K562 (cell line): ENCODE data around the gene KCNE1. TPM values are rescaled to one million over a fixed set of nuclear protein-coding genes. Genes with fewer than 3 reads are reported as not detected.
"Not testable (repeated sequence)": the region's sequence is repeated elsewhere in the genome, so short reads cannot be mapped to it uniquely, and the experiment has no call there.

ENCODE experiments used
- ATAC-seq: fragments of 200-7000 bp; cut with Tn5 transposase; 3 replicates; pipeline ENCODE4 v1.9.1; 2020; ENCODE audit warnings: moderate library complexity
- BruUV-seq: library from RNA; stranded (reverse); fragments of 400-500 nt; replicated peaks from 2 replicates; lab custom pipeline; 2021; lab: Mats Ljungman, UMichigan
- CTCF ChIA-PET: fragments of 300-600 bp; formaldehyde crosslinking; extraction: SDS; loops from one replicate; lab custom pipeline; 2021; ENCODE audit warnings: low intra/inter-chr PET ratio; lab: Yijun Ruan, JAX
- POLR2A ChIA-PET: fragments of 300-600, 350-650 bp; sonication (Branson Sonifier 250); formaldehyde crosslinking; extraction: SDS; loops from one replicate; lab custom pipeline; 2021; ENCODE audit warnings: antibody characterized with exemption, inconsistent platforms; lab: Yijun Ruan, JAX
- DNase-seq, 4 experiments: peaks; one replicate each; pipeline versions ENCODE4 v3.0.0 to v3.0.0-alpha.2; 2011 to 2018; ENCODE audit warnings: low spot score in 3 of 4, mixed read lengths in 3 of 4; ENCODE audit errors: extremely low read depth in 1 of 4
- FAIRE-seq: peaks from 2 replicates; lab custom pipeline; 2011; peaks lifted over from hg19 to GRCh38; lab: Jason Lieb, UNC
- H2AFZ ChIP-seq: 2 replicates; pipeline ENCODE4 v1.6.0; 2011; ENCODE audit warnings: low read depth, low read length, control low read depth, inconsistent platforms
- H3K27ac ChIP-seq: fragments of 200-600 bp; 3 replicates; pipeline ENCODE4 v1.8.0; 2011; ENCODE audit warnings: low read depth, mild to moderate bottlenecking, control low read depth, inconsistent platforms, low read length, moderate library complexity, mixed read lengths; ENCODE audit errors: extremely low read depth
- H3K27me3 ChIP-seq, 2 experiments: fragments of 300-600 bp in 1 of 2; 2 replicates in 1 of 2; 3 replicates in 1 of 2; pipeline versions ENCODE4 v1.6.0 to v1.8.0; 2011; ENCODE audit warnings: inconsistent platforms in 2 of 2, low read length in 2 of 2, mild to moderate bottlenecking in 1 of 2, mixed read lengths in 1 of 2, moderate library complexity in 1 of 2; ENCODE audit not compliant: control insufficient read depth in 2 of 2, insufficient read depth in 2 of 2
- H3K36me3 ChIP-seq: fragments of 300-600 bp; 3 replicates; pipeline ENCODE4 v1.8.0; 2011; ENCODE audit warnings: mild to moderate bottlenecking, low read length, inconsistent platforms; ENCODE audit not compliant: control insufficient read depth, insufficient read depth
- H3K4me1 ChIP-seq, 2 experiments: fragments of 200-600 bp in 1 of 2; replicated peaks in 1 of 2; 2 replicates in 1 of 2; 3 replicates in 1 of 2; pipeline versions ENCODE4 v1.5.1 to v1.8.0; 2011; ENCODE audit warnings: inconsistent platforms in 2 of 2, low read length in 2 of 2, mild to moderate bottlenecking in 1 of 2, mixed read lengths in 1 of 2, moderate library complexity in 1 of 2; ENCODE audit not compliant: control insufficient read depth in 2 of 2, insufficient read depth in 2 of 2
- H3K4me2 ChIP-seq: 2 replicates; pipeline ENCODE4 v1.6.1; 2011; ENCODE audit warnings: low read length, control low read depth, inconsistent platforms, mixed read lengths; ENCODE audit not compliant: insufficient read depth
- H3K4me3 ChIP-seq: fragments of 200-600 bp; sonication (generic), shearing (Covaris generic); 2 replicates; pipeline ENCODE4 v1.5.1; 2016; ENCODE audit warnings: control low read depth, inconsistent platforms
- H3K79me2 ChIP-seq: fragments of 200-600 bp; 3 replicates; pipeline ENCODE4 v1.8.0; 2011; ENCODE audit warnings: low read length, inconsistent platforms; ENCODE audit not compliant: control insufficient read depth, insufficient read depth
- H3K9ac ChIP-seq, 2 experiments: 2 replicates each; pipeline versions ENCODE4 v1.6.0 to v1.6.1; 2011; ENCODE audit warnings: low read depth in 2 of 2, low read length in 2 of 2, control low read depth in 1 of 2, inconsistent platforms in 1 of 2, mild to moderate bottlenecking in 1 of 2, mixed read lengths in 1 of 2; ENCODE audit not compliant: insufficient read depth in 1 of 2
- H3K9me1 ChIP-seq: one replicate; pipeline ENCODE4 v1.6.0; 2011; ENCODE audit warnings: inconsistent platforms, mild to moderate bottlenecking, low read length, moderate library complexity; ENCODE audit not compliant: control insufficient read depth, insufficient read depth
- H3K9me3 ChIP-seq: replicated peaks from 2 replicates; pipeline ENCODE4 v1.5.1; 2011; ENCODE audit warnings: low read depth, low read length, inconsistent platforms; ENCODE audit not compliant: control insufficient read depth, insufficient read depth
- H4K20me1 ChIP-seq: replicated peaks from 2 replicates; pipeline ENCODE4 v1.6.1; 2011; ENCODE audit warnings: low read length, inconsistent platforms, mixed read lengths; ENCODE audit not compliant: control insufficient read depth, insufficient read depth
- WGBS: fragments of 100-300 bp; shearing (Covaris generic); methylation state at CpG from one replicate; pipeline ENCODE4 v1.1.6; 2016; ENCODE audit warnings: low coverage, mixed read lengths; ENCODE audit not compliant: insufficient coverage; ENCODE audit errors: missing lambda C conversion rate; 5-methylcytosine and 5-hydroxymethylcytosine counted together
- in situ Hi-C: fragments of 300-500 bp; cut with MboI; formaldehyde crosslinking; loops from 4 replicates; pipeline ENCODE4 v1.15.0; 2018; ENCODE audit warnings: inconsistent platforms, mixed read lengths
- intact Hi-C: fragments of 100-400 bp; cut with micrococcal nuclease; formaldehyde crosslinking; loops from 2 replicates; pipeline ENCODE4 v1.14.2; 2022
- polyA plus RNA-seq, 8 experiments: library from polyadenylated mRNA; depleted of rRNA in 4 of 8; stranded (reverse) in 5 of 8; unstranded in 3 of 8; fragments of >200 nt; fragmentation: Nextera tagmentation in 2 of 8; fragmentation: Illumina TruSeq in 1 of 8; extraction: Ambion mirVana in 2 of 8; extraction: Trizol in 1 of 8; gene quantifications; 2 replicates each; pipeline versions ENCODE4 v1.2.1 to v1.2.3, GENCODE V29; 2011 to 2014; ENCODE audit warnings: inconsistent platforms in 1 of 8, missing spikeins in 1 of 8
- small RNA-seq: library from RNA; depleted of rRNA; stranded (forward); fragments of <200 nt; gene quantifications from one replicate; pipeline ENCODE3, GENCODE V24; 2014
- total RNA-seq, 7 experiments: library from RNA; depleted of rRNA in 6 of 7; stranded (reverse); fragments of >200 nt in 6 of 7; fragmentation: Illumina TruSeq in 2 of 7; extraction: Trizol in 2 of 7; gene quantifications; 2 replicates each; pipeline versions ENCODE4 v1.2.1 to v1.2.3, GENCODE V29; 2011 to 2021; ENCODE audit warnings: low replicate concordance in 1 of 7

Gene KCNE1
- total and polyA plus RNA-seq, 9 of the 15 experiments (the other 6 are each of a cell fraction or from before 2014, with no cell fraction given): 0.05 to 0.22 (median 0.11) TPM; not detected in 3

DNA sequence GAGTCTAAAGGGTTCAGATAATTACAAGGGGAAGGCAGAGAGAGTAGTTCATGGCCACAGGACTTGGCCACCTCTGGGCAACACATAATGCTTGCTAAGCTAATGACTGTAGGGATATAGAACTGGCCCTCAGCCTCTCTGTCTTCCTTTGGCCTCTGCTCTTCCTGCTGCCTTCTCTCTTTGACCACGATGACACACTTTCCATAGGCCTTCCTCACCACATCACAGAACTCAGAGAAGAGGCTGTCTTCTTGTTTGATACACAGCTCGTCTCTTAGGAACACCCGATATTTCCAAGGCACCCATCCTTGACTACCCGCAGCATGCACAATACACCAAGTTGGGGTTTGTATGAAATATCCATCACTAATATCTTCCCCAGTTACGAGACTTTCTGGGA lies 111.5 kb downstream of the KCNE1 start:
- H3K4me2 ChIP-seq, H3K4me1 ChIP-seq, H3K4me3 ChIP-seq, H3K9ac ChIP-seq, H3K36me3 ChIP-seq, H3K9me1 ChIP-seq, ATAC-seq, FAIRE-seq, H3K79me2 ChIP-seq, H3K9me3 ChIP-seq, BruUV-seq, intact Hi-C loops, H2AFZ ChIP-seq, CTCF ChIA-PET, H3K27me3 ChIP-seq, POLR2A ChIA-PET, H4K20me1 ChIP-seq, H3K27ac ChIP-seq, DNase-seq, in situ Hi-C loops: not testable (repeated sequence)
- no CpG with 5 or more reads among the region's 5 CpGs for WGBS

Small RNA genes within 50 kb of the gene (small RNA-seq; reads per million reads assigned to genes)
- not detected for gene RF00614

Other genes with a start within 250 kb of the KCNE1 start
- gene KCNE2, start 148.2 kb downstream of the KCNE1 start, total RNA-seq (2014; rRNA removed): not detected in 2 replicates
- gene KCNE2, start 148.2 kb downstream of the KCNE1 start, total RNA-seq (2014; rRNA removed; fragmentation: Illumina TruSeq; extraction: Trizol): not detected in 2 replicates
- gene KCNE2, start 148.2 kb downstream of the KCNE1 start, total RNA-seq (2015; rRNA removed; fragmentation: Illumina TruSeq; extraction: Trizol): not detected in 2 replicates
- not detected in 2 replicates for gene KCNE2, start 148.2 kb downstream of the KCNE1 start, total RNA-seq (2021)
- not detected in 2 replicates for gene KCNE2, start 148.2 kb downstream of the KCNE1 start, polyA plus RNA-seq (2011; rRNA removed)
- gene KCNE2, start 148.2 kb downstream of the KCNE1 start, polyA plus RNA-seq (2014; fragmentation: Illumina TruSeq; extraction: Trizol): not detected in 2 replicates
- not detected for gene KCNE2, start 148.2 kb downstream of the KCNE1 start, polyA plus RNA-seq (2014; fragmentation: Nextera tagmentation; extraction: Ambion mirVana)
- not detected in 2 replicates for gene KCNE2, start 148.2 kb downstream of the KCNE1 start, polyA plus RNA-seq (2014; rRNA removed)
- 11.9 and 39.6 TPM in 2 replicates for gene SMIM11, start 136.7 kb downstream of the KCNE1 start, total RNA-seq (2014; rRNA removed)
- 17.7 and 28.5 TPM in 2 replicates for gene SMIM11, start 136.7 kb downstream of the KCNE1 start, total RNA-seq (2014; rRNA removed; fragmentation: Illumina TruSeq; extraction: Trizol)
- gene SMIM11, start 136.7 kb downstream of the KCNE1 start, total RNA-seq (2015; rRNA removed; fragmentation: Illumina TruSeq; extraction: Trizol): 12.2 and 14.1 TPM in 2 replicates
- gene SMIM11, start 136.7 kb downstream of the KCNE1 start, total RNA-seq (2021): 3.9 and 29.5 TPM in 2 replicates
- gene SMIM11, start 136.7 kb downstream of the KCNE1 start, polyA plus RNA-seq (2011; rRNA removed): 6.1 and 9.2 TPM in 2 replicates
- gene SMIM11, start 136.7 kb downstream of the KCNE1 start, polyA plus RNA-seq (2014; fragmentation: Illumina TruSeq; extraction: Trizol): 39.8 and 42.6 TPM in 2 replicates
- gene SMIM11, start 136.7 kb downstream of the KCNE1 start, polyA plus RNA-seq (2014; fragmentation: Nextera tagmentation; extraction: Ambion mirVana): 100 to 1,000 TPM in 1 of 2 experiments, 10 to 100 TPM in 1; 86.3 to 113 TPM
- gene SMIM11, start 136.7 kb downstream of the KCNE1 start, polyA plus RNA-seq (2014; rRNA removed): 25.5 and 50.4 TPM in 2 replicates
- not detected in 2 replicates for gene SMIM34, start 88.3 kb downstream of the KCNE1 start, total RNA-seq (2014; rRNA removed)
- gene SMIM34, start 88.3 kb downstream of the KCNE1 start, total RNA-seq (2014; rRNA removed; fragmentation: Illumina TruSeq; extraction: Trizol): not detected in 2 replicates
- not detected in 2 replicates for gene SMIM34, start 88.3 kb downstream of the KCNE1 start, total RNA-seq (2015; rRNA removed; fragmentation: Illumina TruSeq; extraction: Trizol)
- not detected in 2 replicates for gene SMIM34, start 88.3 kb downstream of the KCNE1 start, total RNA-seq (2021)
- gene SMIM34, start 88.3 kb downstream of the KCNE1 start, polyA plus RNA-seq (2011; rRNA removed): not detected in 2 replicates
- not detected in 2 replicates for gene SMIM34, start 88.3 kb downstream of the KCNE1 start, polyA plus RNA-seq (2014; fragmentation: Illumina TruSeq; extraction: Trizol)
- not detected for gene SMIM34, start 88.3 kb downstream of the KCNE1 start, polyA plus RNA-seq (2014; fragmentation: Nextera tagmentation; extraction: Ambion mirVana)
- gene SMIM34, start 88.3 kb downstream of the KCNE1 start, polyA plus RNA-seq (2014; rRNA removed): not detected in 2 replicates
- 11.9 TPM in 2 replicates for gene RCAN1, start 102.9 kb upstream of the KCNE1 start, total RNA-seq (2014; rRNA removed)
- 16.5 and 16.9 TPM in 2 replicates for gene RCAN1, start 102.9 kb upstream of the KCNE1 start, total RNA-seq (2014; rRNA removed; fragmentation: Illumina TruSeq; extraction: Trizol)
- 12.3 and 14.7 TPM in 2 replicates for gene RCAN1, start 102.9 kb upstream of the KCNE1 start, total RNA-seq (2015; rRNA removed; fragmentation: Illumina TruSeq; extraction: Trizol)
- gene RCAN1, start 102.9 kb upstream of the KCNE1 start, total RNA-seq (2021): 14.0 and 15.5 TPM in 2 replicates
- 5.3 and 9.9 TPM in 2 replicates for gene RCAN1, start 102.9 kb upstream of the KCNE1 start, polyA plus RNA-seq (2011; rRNA removed)
- 13.4 and 14.9 TPM in 2 replicates for gene RCAN1, start 102.9 kb upstream of the KCNE1 start, polyA plus RNA-seq (2014; fragmentation: Illumina TruSeq; extraction: Trizol)
- gene RCAN1, start 102.9 kb upstream of the KCNE1 start, polyA plus RNA-seq (2014; fragmentation: Nextera tagmentation; extraction: Ambion mirVana): 1 to 10 TPM; 4.4 to 6.1 TPM
- gene RCAN1, start 102.9 kb upstream of the KCNE1 start, polyA plus RNA-seq (2014; rRNA removed): 12.3 and 15.0 TPM in 2 replicates
- gene CLIC6, start 156.8 kb upstream of the KCNE1 start, total RNA-seq (2014; rRNA removed): not detected in 2 replicates
- not detected in 2 replicates for gene CLIC6, start 156.8 kb upstream of the KCNE1 start, total RNA-seq (2014; rRNA removed; fragmentation: Illumina TruSeq; extraction: Trizol)
- not detected in 2 replicates for gene CLIC6, start 156.8 kb upstream of the KCNE1 start, total RNA-seq (2015; rRNA removed; fragmentation: Illumina TruSeq; extraction: Trizol)
- gene CLIC6, start 156.8 kb upstream of the KCNE1 start, total RNA-seq (2021): not detected in 2 replicates
- gene CLIC6, start 156.8 kb upstream of the KCNE1 start, polyA plus RNA-seq (2011; rRNA removed): not detected in 2 replicates
- gene CLIC6, start 156.8 kb upstream of the KCNE1 start, polyA plus RNA-seq (2014; fragmentation: Illumina TruSeq; extraction: Trizol): not detected in 2 replicates
- not detected for gene CLIC6, start 156.8 kb upstream of the KCNE1 start, polyA plus RNA-seq (2014; fragmentation: Nextera tagmentation; extraction: Ambion mirVana)
- not detected in 2 replicates for gene CLIC6, start 156.8 kb upstream of the KCNE1 start, polyA plus RNA-seq (2014; rRNA removed)